A549 treated with Hydrocortisone at 1 μM for 4 hours (cell line): Measurements from ENCODE around the gene AFM. TPM values are rescaled to one million over a fixed set of nuclear protein-coding genes. Genes with fewer than 3 reads are reported as not detected.

ENCODE experiments used
- total RNA-seq: library from RNA; stranded (reverse); fragments of 200-300 nt; extraction: Qiagen RNA extraction; gene quantifications from 5 replicates; pipeline ENCODE4 v1.2.3, GENCODE V29; 2022

Gene AFM, protein sequence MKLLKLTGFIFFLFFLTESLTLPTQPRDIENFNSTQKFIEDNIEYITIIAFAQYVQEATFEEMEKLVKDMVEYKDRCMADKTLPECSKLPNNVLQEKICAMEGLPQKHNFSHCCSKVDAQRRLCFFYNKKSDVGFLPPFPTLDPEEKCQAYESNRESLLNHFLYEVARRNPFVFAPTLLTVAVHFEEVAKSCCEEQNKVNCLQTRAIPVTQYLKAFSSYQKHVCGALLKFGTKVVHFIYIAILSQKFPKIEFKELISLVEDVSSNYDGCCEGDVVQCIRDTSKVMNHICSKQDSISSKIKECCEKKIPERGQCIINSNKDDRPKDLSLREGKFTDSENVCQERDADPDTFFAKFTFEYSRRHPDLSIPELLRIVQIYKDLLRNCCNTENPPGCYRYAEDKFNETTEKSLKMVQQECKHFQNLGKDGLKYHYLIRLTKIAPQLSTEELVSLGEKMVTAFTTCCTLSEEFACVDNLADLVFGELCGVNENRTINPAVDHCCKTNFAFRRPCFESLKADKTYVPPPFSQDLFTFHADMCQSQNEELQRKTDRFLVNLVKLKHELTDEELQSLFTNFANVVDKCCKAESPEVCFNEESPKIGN
- not detected in 5 replicates for total RNA-seq

DNA sequence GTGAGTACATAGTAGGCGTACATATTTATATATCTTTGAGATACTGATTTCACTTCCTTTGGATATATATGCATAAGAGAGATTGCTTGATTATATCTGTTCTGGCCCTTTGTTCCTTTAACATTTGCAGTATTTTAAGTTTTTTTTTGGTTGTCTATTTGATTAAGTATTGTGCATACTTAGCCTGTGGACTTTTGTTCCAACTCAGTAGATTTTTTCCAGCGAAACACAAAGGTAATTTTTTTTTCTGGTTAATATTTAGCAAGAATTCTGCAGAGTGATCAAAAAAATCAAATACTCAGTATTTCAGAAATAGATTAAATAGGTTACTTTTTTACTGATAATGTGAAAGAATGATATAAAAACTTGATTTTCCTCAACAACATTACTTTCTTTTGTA, at the start of gene AFM:
AFM (plus strand) TSS at position 388 of the 400 bp plus-strand sequence. CDS start 31 bp downstream, outside the sequence.

DNA sequence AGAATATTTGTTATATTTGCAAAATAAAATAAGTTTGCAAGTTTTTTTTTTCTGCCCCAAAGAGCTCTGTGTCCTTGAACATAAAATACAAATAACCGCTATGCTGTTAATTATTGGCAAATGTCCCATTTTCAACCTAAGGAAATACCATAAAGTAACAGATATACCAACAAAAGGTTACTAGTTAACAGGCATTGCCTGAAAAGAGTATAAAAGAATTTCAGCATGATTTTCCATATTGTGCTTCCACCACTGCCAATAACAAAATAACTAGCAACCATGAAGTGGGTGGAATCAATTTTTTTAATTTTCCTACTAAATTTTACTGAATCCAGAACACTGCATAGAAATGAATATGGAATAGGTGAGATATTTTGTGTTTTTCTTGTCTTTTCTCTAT, 45.6 kb upstream of the AFM start, which contains the start of gene AFP:
AFP (plus strand) TSS at position 238 of the 400 bp plus-strand sequence; CDS start at position 280, 42 bp downstream.

Other genes starting within 250 kb of the AFM start
- 19.1 to 29.7 TPM (median 21.0 TPM) in 5 replicates for gene ANKRD17, start 222.9 kb upstream of the AFM start, total RNA-seq
- gene ALB, start 77.5 kb upstream of the AFM start, total RNA-seq = 1.7 to 2.3 TPM in 2 of 5 replicates, not detected in the others
- gene AFP, start 45.5 kb upstream of the AFM start, total RNA-seq = 1.5 to 4.3 TPM (median 2.3 TPM) in 5 replicates
- gene RASSF6, start 138.7 kb downstream of the AFM start, total RNA-seq = 0.75 to 1.0 TPM (median 0.85 TPM) in 5 replicates